Stimulated activated CD8-positive, alpha-beta memory T cell treated with anti-CD3 and anti-CD28 coated beads, Interleukin-12 subunit alpha, Interleukin-12 subunit beta, amount 100 ng/mL, for 24 hours (primary cell): ENCODE measurements around the gene IFI30.
A peak's percentile ranks its signal among the peaks of the same experiment; 100 is the strongest.

Experiments
- DNase-seq: peaks from one replicate; pipeline ENCODE4 v3.0.0-alpha.2; 2020; ENCODE audit errors: extremely low read depth

IFI30 gene

DNA sequence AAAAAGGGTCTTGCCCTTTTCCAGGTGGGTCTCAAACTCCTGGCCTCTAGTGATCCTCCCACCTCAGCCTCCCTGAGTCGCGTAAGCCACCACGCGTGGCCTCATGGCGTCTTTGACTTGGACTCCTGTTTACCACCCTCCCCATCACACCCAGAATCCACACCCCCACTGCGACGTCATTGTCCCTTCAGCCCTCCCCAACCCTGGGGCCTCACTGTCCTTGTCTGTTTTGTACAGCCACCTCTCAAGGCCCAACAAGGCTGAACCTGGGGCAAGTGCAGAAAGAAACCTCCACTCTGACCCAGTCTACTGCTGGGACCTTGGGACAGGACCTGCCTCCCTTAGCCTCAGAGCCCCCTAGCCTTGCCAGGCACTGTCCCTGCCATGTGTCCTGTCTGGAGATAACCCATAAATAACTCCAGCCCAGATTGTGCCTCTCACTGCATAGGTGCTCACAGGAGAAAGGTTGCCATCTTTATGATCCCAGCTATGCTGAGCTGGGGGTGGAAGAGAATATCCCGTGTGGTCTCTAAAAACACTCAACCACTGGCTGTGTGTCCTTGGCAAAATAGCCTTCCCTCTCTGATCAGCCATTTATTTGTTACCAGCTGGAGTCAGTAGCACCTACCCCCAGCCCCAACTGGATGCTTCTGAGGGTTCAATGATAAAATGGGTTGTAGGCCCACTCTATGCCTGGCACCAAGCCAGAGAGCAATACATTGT, 1.8 kb upstream of the IFI30 start:
- no peak for DNase-seq

DNA sequence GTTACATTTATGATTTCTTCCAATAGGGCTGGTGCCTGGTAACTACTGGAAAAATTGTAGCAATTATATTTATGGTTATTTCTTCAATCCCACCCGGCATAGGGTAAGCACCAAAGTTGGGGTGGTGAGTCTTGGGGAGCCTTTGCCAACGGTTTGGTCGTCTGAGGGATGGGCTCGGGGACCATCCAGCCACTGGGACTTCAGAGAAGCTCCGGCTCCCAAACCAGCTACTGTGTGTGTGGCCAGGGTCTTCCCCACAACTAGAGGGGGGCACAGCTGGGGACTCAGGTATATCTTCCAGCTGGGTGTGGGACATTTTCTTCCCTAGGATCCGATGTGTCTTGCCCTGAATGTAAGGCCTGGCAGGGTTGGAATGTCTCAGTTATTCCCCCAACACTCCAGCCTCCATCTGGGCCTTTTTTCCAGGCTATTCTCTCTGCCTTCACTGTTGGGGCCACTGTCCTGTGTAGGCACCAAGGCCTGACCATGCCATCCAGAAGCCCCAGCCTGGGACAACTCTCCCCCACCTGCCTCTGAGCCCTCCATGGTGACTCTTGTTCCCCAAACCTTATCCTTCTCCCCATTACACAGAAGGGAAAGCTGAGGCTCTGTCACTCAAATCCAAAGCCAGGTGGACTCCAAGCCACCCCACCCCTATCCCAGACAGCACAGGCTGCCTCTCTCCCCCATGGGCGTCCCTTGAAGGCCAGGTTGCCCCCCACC, 1.1 kb upstream of the IFI30 start:
- DNase-seq = no peak

DNA sequence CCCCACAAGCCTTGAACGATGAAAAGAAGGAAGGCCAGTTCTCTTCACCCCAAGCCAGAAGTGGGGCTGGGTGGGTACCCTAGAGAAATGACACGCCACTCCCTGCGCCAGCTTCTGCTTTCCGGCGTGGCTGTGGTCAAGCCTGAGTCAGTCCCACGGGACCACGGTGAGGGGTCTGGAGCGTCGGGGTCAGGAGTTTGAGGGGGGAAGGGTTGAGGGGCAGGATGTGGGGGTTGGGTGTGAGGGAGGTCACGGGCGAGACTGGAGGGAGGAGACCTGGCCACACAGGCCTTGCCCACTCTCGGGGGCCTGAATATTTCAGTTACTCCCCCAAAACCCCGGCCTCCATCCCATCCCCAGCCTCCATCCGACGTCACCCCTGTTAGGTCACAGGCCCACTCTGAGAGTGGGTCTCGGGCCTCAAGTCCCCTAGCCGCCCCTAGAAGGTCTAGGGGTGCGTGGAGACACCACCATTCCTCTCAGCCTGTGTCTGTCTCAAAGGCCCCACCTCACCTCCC, 500 bp upstream of the IFI30 start:
- no peak for DNase-seq

DNA sequence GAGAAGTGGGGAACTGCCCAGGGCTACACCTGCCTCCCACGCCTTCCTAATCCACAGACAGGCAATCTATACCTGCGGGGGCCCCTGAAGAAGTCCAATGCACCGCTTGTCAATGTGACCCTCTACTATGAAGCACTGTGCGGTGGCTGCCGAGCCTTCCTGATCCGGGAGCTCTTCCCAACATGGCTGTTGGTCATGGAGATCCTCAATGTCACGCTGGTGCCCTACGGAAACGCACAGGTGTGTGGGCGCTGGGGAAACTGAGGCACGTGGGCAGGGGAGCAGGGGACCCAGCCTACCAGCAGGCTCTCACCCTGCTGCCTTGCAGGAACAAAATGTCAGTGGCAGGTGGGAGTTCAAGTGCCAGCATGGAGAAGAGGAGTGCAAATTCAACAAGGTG, 1.4 kb downstream of the IFI30 start:
- DNase-seq = no peak

DNA sequence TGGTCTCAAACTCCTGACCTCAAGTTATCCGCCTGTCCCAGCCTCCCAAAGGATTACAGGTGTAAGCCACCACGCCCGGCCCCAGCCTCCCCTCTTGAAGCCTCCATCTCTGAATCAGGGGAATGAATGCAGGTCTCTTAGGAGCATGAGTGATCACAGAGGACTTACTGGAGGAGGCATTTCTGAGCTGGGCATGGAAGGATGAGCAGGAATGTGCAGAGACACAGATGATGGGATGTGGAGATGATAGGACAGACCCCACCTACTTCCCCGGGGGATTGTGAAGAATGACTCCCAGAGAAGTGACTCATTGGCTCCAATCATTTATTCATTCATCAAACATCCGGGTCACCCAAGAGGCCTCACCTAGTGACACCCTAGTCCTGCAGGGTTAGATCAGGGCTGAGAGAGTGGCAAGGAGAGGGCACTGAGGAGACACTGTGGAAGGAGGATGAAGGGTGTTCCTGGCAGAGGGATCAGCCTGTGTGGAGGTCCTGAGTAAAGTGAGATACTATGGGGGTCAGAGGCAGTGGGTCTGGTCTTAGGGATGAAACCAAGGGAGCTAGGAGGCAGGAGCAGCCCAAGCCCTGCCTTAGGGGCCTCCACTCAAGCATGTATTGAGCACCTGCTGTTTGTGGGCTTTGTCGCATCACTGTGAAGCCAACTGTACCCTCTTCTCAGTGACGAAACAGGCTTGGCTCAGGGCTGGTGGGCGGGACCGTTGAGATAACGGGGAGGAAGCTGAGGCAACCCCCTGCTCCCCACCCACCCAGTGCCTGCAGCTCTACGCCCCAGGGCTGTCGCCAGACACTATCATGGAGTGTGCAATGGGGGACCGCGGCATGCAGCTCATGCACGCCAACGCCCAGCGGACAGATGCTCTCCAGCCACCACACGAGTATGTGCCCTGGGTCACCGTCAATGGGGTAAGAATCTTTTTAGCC, 3.0 kb downstream of the IFI30 start:
- no peak for DNase-seq

DNA sequence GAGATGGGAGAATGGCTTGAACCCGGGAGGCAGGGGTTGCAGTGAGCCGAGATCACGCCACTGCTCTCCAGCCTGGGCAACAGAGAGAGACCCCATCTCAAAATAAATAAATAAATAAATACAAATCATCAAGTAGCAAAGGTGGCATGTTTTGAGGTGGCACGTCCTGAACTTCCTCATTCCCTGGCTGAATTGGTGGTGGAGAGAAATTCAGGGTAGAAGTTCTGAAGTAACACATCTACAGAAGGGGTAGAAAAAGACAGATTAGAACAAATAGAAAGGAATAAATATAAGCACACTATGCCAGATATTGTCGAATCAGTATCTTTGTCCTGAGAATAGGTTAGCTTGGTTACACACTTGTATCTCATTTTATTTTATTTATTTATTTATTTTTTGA, 6.3 kb downstream of the IFI30 start:
- no peak for DNase-seq

DNA sequence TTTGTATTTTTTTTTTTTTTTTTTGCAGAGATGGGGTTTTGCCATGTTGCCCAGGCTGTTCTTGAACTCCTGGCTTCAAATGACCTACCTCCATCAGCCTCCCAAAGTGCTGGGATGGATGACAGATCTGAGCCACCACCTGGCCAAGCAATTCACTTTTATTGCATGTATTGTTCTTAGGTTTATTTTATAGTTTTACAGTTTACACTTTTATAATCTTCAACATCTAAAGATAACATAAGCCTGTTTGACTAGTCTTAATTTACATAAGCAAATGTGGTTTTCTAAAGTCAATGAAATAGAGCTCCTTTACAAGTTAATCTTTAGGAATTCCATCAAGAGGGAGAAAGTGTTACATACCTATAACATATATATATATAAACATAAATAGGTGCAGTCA, 9.9 kb downstream of the IFI30 start:
- no peak for DNase-seq

DNA sequence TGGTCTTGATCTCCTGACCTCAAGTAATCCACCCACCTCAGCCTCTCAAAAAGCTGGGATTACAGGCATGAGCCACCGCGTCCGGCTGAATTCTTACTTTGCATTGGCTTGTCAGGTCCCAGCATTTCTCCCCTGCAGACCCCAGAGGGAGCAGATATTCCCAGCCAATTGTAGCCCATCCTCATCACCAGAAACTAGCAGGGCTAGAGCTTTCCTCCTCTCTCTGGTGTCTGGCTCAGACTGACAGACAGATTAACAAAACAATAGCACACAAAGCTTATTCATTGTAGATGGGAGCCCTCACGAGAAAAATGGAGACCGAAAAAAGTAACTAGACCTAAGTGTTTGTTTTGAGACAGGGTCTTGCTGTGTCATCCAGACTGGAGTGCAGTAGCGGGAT, 11.9 kb downstream of the IFI30 start:
- no peak for DNase-seq

DNA sequence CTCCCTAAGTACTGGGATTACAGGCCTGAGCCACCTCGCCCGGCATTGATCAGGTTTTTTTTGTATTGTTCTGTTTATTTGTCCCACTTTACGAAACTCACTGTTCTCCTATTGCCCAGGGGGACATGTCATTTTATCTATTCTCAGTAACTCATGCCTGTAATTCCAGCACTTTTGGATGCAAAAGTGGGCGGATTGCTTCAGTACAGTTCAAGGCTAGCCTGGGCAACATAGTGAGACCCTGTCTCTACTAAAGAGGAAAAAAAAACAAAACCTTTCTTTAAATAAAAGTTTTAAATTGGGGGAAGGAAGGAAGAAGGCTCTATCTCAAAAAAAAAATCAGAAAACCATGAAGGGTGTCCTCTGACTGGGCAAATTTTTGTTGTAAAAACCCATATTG, 16.7 kb downstream of the IFI30 start:
- no peak for DNase-seq

DNA sequence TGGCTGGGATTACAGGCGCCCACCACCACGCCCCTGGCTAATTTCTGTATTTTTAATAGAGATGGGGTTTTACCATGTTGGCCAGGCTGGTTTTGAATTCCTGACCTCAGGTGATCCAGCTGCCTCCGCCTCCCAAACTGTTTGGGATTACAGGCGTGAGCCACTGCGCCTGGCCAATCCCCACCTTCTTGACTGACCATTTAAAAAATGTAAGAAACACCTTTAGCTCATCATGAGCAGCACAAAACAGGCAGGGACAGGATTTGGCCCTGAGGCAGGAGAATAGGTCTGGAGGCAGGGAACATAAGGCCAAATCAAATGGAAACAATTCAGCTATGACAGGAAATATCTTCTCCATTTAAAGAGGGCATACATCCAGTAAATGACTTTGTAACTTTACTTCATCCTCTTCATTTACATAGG, 18.0 kb downstream of the IFI30 start:
- no peak for DNase-seq

DNA sequence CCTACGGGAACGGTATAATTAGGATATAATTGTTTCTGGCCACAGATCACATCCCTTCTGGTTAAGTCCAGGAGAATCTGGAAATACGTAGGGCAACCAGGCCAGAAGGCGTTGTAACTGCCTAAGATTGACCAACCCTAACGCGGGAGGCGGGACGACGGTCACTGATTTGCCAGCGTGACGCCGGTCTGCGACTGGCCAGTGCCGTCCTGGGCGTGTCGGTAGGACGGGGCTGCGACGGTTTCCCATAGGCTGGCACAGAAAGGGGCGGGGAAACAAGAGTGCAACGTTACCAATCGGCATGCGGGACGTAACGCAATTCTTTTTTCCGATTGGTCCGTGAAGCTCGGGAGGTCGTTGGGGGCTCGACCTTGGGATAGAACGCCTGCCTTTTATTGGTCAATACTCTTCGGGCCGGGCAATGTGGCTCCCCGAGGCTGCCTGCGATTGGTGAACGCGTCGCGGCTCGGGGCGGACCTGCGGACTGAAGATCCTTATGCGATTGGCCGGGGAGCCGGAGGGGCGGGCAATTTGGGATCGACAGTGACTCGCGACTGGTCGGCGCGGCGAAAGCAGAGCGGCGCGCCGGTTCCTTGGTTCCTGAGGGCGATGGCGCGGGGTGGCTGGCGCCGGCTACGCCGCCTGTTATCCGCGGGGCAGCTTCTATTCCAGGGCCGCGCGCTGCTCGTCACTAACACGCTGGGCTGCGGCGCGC, 19.2 kb downstream of the IFI30 start, which contains the start of gene MPV17L2:
TSS of gene MPV17L2 (plus strand) at position 546 of the 715 bp plus-strand sequence. CDS start at position 610, 64 bp downstream.
- DNase-seq = peak; percentile 97

DNA sequence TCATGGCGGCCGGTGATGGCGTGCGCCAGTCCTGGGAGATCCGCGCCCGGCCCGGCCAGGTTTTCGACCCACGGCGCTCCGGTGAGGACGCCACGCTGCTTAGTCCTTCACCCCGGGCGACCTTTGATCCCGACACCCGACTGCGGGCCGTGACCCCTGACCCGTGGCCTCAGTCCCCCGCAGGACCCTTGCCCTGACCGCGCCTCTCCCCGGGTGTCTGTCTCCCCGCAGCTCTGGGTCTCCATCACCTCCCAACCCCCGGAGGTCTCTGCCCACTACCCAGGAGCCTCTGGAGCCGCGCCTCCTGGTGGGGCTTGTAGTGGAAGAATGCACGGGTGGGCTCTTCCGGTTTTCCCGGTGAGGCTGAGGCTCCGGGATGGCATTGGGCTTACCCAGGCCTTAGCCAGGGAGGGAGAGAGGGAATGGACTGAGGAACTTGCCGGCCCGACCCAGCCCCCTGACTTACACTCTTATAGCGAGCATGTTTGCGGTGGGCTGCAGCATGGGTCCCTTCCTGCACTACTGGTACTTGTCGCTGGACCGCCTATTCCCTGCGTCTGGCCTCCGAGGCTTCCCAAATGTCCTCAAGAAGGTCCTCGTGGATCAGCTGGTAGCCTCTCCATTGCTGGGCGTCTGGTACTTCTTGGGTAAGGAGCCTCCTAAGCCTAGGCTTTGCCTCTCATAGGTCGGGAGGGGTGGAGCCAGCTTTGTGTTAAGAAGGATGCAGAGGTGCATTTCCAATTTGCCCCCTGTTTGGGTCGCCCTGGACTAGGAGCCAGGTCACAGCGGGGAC, 20.0 kb downstream of the IFI30 start:
- DNase-seq = no peak

DNA sequence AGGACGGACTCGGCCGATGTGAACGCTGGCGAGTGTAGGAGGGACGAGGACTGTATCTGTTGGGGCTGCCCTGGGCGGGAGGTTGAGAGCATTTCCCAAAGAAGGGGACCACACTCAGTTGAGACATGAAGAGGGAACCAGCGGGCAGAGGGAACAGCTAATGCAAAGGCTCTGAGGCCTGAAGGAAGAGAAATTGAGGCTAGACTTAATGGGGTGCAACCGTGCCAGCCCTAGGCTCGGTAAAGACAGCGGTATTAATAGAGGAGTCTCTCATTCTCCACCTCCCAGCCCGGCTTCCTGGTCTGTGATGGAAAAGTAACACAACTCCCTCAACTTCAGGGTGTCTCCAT, 20.5 kb downstream of the IFI30 start:
- DNase-seq = no peak

DNA sequence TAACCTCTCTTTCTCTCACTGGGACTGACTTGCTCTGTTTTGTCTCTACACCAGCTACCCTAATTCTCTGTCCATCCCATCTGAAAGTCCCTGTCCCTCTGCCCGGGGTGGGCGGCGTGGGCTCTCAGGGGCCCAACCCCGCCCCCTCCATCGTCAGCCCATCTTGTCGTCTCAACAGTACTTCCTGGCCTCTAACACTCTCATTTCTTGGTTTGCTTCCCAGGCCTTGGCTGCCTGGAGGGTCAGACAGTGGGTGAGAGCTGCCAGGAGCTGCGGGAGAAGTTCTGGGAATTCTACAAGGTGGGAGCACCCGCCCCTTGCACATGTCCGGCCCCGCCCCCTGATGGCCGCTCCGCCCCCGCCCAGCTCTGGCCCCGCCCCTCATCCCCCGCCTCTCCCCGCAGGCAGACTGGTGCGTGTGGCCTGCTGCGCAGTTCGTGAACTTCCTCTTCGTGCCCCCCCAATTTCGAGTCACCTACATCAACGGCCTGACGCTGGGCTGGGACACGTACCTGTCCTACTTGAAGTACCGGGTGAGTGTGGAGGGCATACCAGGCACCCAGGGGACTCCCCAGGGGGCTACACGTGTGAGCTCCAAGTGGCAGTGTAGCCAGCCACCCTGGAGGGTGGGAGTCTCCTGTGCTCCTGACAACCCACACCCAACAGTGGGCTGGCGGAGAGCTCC, 21.1 kb downstream of the IFI30 start:
- no peak for DNase-seq

DNA sequence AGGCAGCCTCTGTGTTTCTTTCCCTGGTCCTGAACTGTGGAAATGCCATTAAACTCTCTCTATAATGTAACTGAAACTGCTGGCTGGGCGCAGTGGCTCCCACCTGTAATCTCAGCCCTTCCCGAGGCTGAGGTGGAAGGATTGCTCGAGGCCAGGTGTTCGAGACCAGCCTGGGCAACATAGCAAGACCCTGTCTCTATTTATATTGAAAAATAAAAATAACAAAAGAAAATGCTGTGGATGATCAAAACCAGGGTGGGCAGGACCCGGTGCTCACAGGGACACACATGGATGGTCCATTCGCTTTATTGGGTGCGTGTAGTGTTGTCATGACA, 22.9 kb downstream of the IFI30 start:
- no peak for DNase-seq

DNA sequence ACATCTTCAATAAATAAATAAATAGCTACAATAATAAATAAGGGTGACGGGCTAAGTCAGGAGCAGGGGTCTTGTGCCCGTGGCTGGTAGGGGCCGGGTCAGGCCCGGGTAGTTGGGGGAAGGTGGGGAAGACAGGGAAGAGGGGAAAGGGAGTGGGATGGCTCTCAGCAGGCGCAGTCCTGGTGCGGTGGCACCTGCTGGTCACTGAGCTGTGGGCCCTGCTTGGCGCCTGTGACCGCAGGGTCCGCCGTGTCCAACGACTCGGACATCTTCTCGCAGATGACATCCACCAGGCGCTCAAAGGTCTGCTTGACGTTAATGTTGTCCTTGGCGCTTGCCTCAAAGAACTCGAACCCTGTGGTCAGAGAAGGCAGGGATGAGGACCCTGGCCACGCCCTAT, 23.7 kb downstream of the IFI30 start:
- no peak for DNase-seq

DNA sequence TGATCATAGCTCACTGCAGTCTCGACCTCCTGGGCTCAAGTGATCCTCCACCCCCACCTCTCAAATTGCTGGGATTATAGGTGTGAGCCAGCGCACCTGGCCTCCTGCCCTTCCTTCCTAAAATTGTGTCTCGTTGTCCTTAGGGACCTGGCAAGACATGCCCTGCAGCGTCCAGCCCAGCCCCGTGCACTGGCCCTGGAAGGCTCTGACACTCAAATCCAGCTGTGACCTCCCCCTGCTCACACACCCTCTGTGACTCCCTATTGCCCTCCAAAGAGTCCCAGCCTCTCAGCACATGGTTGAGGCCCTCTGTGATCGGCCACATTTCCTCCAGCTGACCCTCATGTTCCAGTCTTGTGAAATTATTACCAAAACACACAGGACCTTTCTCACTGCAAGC, 24.3 kb downstream of the IFI30 start:
- no peak for DNase-seq

DNA sequence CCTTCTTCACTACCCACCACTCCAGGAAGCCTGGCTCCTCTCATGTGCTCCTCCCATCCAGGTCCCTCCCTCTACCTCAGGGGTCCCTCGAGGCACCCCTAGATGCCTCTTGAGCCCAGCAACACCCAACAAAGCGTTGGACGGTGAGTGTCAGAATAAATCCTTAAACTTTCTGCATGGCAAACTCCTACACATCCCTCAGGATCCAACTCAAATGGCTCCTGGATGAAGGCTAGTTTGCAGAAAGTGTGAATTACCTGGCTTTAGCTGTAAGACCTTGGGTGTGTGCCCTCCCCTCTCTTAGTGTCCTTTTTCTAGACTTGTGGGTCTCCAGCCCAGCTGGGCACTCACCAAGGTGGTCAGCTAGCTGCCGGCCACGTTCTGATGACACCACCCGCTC, 24.8 kb downstream of the IFI30 start:
- DNase-seq = no peak

DNA sequence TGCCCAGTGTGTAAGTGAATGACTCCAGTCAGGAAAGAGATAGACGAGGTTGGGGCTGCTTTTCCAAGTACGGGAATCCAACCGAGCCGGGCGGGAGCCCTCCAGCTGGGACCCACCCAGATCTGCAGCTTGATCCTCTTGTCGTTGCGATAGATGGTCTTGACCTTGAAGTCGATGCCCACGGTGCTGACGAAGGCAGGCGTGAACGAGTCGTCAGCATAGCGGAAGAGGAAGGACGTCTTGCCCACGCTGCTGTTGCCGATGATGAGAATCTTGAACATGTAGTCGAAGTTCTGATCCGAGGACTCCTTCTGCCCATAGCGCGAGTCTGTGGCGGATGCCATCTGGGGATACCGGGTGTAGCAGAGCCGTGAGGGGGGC, 28.8 kb downstream of the IFI30 start:
- DNase-seq = no peak

DNA sequence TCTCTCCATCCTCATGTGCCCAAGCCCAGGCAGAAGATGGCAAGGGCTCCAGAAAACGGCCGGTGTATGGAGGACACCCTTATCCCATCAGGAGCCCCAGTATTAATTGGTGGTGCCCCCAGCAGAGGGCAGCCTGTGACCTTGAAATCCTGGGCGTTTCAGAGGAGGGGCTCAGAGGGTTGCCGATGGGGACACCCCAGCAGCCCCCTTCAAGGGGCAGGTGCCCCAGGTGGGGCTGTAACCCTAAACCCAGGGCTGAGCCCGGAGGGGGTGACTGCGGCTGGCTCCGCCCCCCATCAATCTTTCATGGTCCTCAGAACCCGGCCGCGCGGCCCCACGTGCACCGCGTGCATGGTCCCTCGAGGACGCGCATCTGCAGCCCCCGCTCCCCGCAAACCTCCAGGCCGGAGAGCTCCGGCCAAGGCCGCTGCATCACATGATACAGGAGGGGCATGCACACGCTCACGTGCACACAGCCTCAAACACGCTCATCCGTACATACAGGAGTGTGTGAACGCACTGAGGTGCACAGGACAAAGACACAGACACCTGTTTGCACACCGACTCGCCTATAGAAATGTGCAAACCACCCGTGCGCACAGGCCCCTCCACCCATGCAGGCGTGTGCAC, 29.3 kb downstream of the IFI30 start:
- no peak for DNase-seq
